Hepatocyte (in vitro differentiated cells): ENCODE results near the gene MTMR3. TPM values are rescaled to one million over a fixed set of nuclear protein-coding genes. Genes with fewer than 3 reads are reported as not detected.

Source experiments
- DNase-seq: peaks from one replicate; pipeline ENCODE4 v3.0.0-alpha.2; 2016; ENCODE audit warnings: low spot score
- H2AFZ ChIP-seq: fragments of 200-600 bp; sonication (generic); 2 replicates; pipeline ENCODE4 v1.6.0; 2016; ENCODE audit warnings: antibody characterized with exemption, mild to moderate bottlenecking
- H3K27ac ChIP-seq: fragments of 200-600 bp; sonication (generic); 2 replicates; pipeline ENCODE4 v1.5.1; 2016; ENCODE audit warnings: mild to moderate bottlenecking
- H3K27me3 ChIP-seq: fragments of 200-600 bp; sonication (generic); 2 replicates; pipeline ENCODE4 v1.6.1; 2016
- H3K36me3 ChIP-seq: fragments of 200-600 bp; sonication (generic); replicated peaks from 2 replicates; pipeline ENCODE4 v1.5.1; 2016; ENCODE audit warnings: low read depth; ENCODE audit not compliant: insufficient read depth
- H3K4me1 ChIP-seq: fragments of 200-600 bp; sonication (generic); 2 replicates; pipeline ENCODE4 v1.5.1; 2016; ENCODE audit warnings: mild to moderate bottlenecking, moderate library complexity; ENCODE audit not compliant: insufficient read depth
- H3K4me2 ChIP-seq: fragments of 200-600 bp; sonication (generic); 2 replicates; pipeline ENCODE4 v1.6.0; 2016
- H3K4me3 ChIP-seq: fragments of 200-600 bp; sonication (generic); 2 replicates; pipeline ENCODE4 v1.5.1; 2016; ENCODE audit warnings: mild to moderate bottlenecking
- H3K79me2 ChIP-seq: fragments of 200-600 bp; sonication (generic); 2 replicates; pipeline ENCODE4 v1.6.0; 2017; ENCODE audit warnings: mild to moderate bottlenecking
- H3K9me2 ChIP-seq: fragments of 200-600 bp; sonication (generic); replicated peaks from 2 replicates; pipeline ENCODE4 v1.6.0; 2017; ENCODE audit warnings: mild to moderate bottlenecking; ENCODE audit not compliant: insufficient read depth
- H3K9me3 ChIP-seq: fragments of 200-600 bp; sonication (generic); 2 replicates; pipeline ENCODE4 v1.5.1; 2016; ENCODE audit warnings: low read depth, mild to moderate bottlenecking
- H4K20me1 ChIP-seq: fragments of 200-600 bp; sonication (generic); 2 replicates; pipeline ENCODE4 v1.6.0; 2016; ENCODE audit warnings: mild to moderate bottlenecking; ENCODE audit not compliant: insufficient read depth, poor library complexity, severe bottlenecking
- CTCF ChIP-seq: fragments of 200-600 bp; sonication (generic); IDR thresholded peaks from 2 replicates; pipeline ENCODE4 v1.5.1; 2016; ENCODE audit warnings: antibody characterized with exemption, mild to moderate bottlenecking; ENCODE audit not compliant: poor library complexity
- EZH2 ChIP-seq: fragments of 200-600 bp; sonication (generic); IDR thresholded peaks from 2 replicates; pipeline ENCODE4 v1.6.1; 2016; ENCODE audit warnings: antibody characterized with exemption, mild to moderate bottlenecking, borderline replicate concordance
- EZH2phosphoT487 ChIP-seq: fragments of 200-600 bp; sonication (generic); IDR thresholded peaks from one replicate; pipeline ENCODE4 v1.6.1; 2018; ENCODE audit warnings: antibody characterized with exemption, mild to moderate bottlenecking, low read depth, moderate library complexity; ENCODE audit not compliant: unreplicated experiment, severe bottlenecking
- WGBS: methylation state at CpG from one replicate; pipeline ENCODE4 v1.1.6; 2016; ENCODE audit warnings: low lambda C conversion rate; ENCODE audit errors: missing lambda C conversion rate; 5-methylcytosine and 5-hydroxymethylcytosine counted together
- polyA plus RNA-seq: library from polyadenylated mRNA; unstranded; fragments of >200 nt; fragmentation: Nextera tagmentation; extraction: Ambion mirVana; gene quantifications from 2 replicates; pipeline ENCODE4 v1.2.1, GENCODE V29; 2016
- total RNA-seq: library from RNA; depleted of rRNA; stranded (reverse); fragments of >200 nt; gene quantifications from 2 replicates; pipeline ENCODE4 v1.2.3, GENCODE V29; 2014

MTMR3 gene
- total and polyA plus RNA-seq, 2 experiments from 2014 or later, result 16.2 to 42.7 TPM

- H3K4me3 ChIP-seq, result no peak overlapping the region
- DNase-seq, result no peak
- no peak overlapping the region for H3K4me2 ChIP-seq
- no peaks in the 10 kb centered on the region for H3K27me3 ChIP-seq
- H3K79me2 ChIP-seq, result peaks cover 4% of the 10 kb centered on the region
- H3K9me2 ChIP-seq, result no peaks in the 10 kb centered on the region
- no peak overlapping the region for H3K27ac ChIP-seq
- no peaks in the 10 kb centered on the region for H3K36me3 ChIP-seq
- TF ChIP-seq EZH2phosphoT487 (no peak), EZH2 (no peak), CTCF (no peak)
- H4K20me1 ChIP-seq, result no peaks in the 10 kb centered on the region
- peaks cover 3% of the 10 kb centered on the region for H3K4me1 ChIP-seq
- no peak overlapping the region for H2AFZ ChIP-seq
- WGBS, result 98% methylated on average over 3 of the region's 3 CpGs
- H3K9me3 ChIP-seq, result no peaks in the 10 kb centered on the region
Measured at GRCh38 chr22:29977107-29977506, 94.1 kb downstream of the MTMR3 start.

GRCh38 chr22:29979777-29980321 lies 96.9 kb downstream of the MTMR3 start:
- no peaks in the 10 kb centered on the region for H3K9me3 ChIP-seq
- peaks cover 3% of the 10 kb centered on the region for H3K36me3 ChIP-seq
- H3K4me1 ChIP-seq, result peaks cover 3% of the 10 kb centered on the region
- no peak for TF ChIP-seq EZH2
- no peak for TF ChIP-seq EZH2phosphoT487
- TF ChIP-seq CTCF, result no peak
- H3K4me3 ChIP-seq, result no peak overlapping the region
- 92% methylated on average over 3 of the region's 3 CpGs for WGBS
- H2AFZ ChIP-seq, result no peak overlapping the region
- H3K4me2 ChIP-seq, result no peak overlapping the region
- H3K27me3 ChIP-seq, result no peaks in the 10 kb centered on the region
- no peak for DNase-seq
- H3K79me2 ChIP-seq, result peaks cover 19% of the 10 kb centered on the region
- H4K20me1 ChIP-seq, result no peaks in the 10 kb centered on the region
- peak overlapping the region; percentile 30 for H3K27ac ChIP-seq
- no peaks in the 10 kb centered on the region for H3K9me2 ChIP-seq

GRCh38 chr22:29983296-29983917 lies 100.4 kb downstream of the MTMR3 start:
- no peak for DNase-seq
- Histone ChIP-seq H3K79me2 (peaks cover 23% of the 10 kb centered on the region), H3K4me3 (no peak overlapping the region), H3K27me3 (no peaks in the 10 kb centered on the region), H3K36me3 (peaks cover 3% of the 10 kb centered on the region), H3K27ac (no peak overlapping the region), H3K9me3 (no peaks in the 10 kb centered on the region), H3K4me1 (peaks cover 3% of the 10 kb centered on the region), H2AFZ (no peak overlapping the region), H3K4me2 (no peak overlapping the region), H4K20me1 (no peaks in the 10 kb centered on the region), H3K9me2 (no peaks in the 10 kb centered on the region)
- WGBS, result 94% methylated on average over 10 of the region's 10 CpGs
- TF ChIP-seq EZH2, result no peak
- no peak for TF ChIP-seq CTCF
- no peak for TF ChIP-seq EZH2phosphoT487
